A549 (cell line): ENCODE results near the gene AGPAT2. TPM values are rescaled to one million over a fixed set of nuclear protein-coding genes. Genes with fewer than 3 reads are reported as not detected.
"Not testable (repeated sequence)": the region's sequence is repeated elsewhere in the genome, so short reads cannot be mapped to it uniquely, and the experiment has no call there.

Experiments used
- ATAC-seq, 2 experiments: fragments of 200-7000 bp in 1 of 2; fragments of >200 bp in 1 of 2; cut with Nextera tagmentation in 1 of 2; cut with Tn5 transposase in 1 of 2; 3 replicates each; pipeline versions ENCODE4 v1.8.0 to v1.9.1; 2018 to 2020; ENCODE audit warnings: mild to moderate bottlenecking in 1 of 2, moderate library complexity in 1 of 2
- CTCF ChIA-PET: fragments of 300-600 bp; sonication (Branson Sonifier 250); formaldehyde crosslinking; extraction: SDS; loops from one replicate; lab custom pipeline; 2021; ENCODE audit warnings: antibody characterized with exemption, inconsistent platforms; lab: Yijun Ruan, JAX
- POLR2A ChIA-PET: fragments of 350-600 bp; formaldehyde crosslinking; extraction: SDS; loops from one replicate; lab custom pipeline; 2021; ENCODE audit warnings: antibody characterized with exemption, inconsistent platforms; lab: Yijun Ruan, JAX
- DNase-seq, 2 experiments: peaks; one replicate each; pipeline versions ENCODE4 v3.0.0 to v3.0.0-alpha.2; 2011 to 2016; ENCODE audit warnings: low read depth in 1 of 2, low spot score in 1 of 2
- FAIRE-seq: peaks from 2 replicates; lab custom pipeline; 2011; peaks lifted over from hg19 to GRCh38; lab: Jason Lieb, UNC
- H3K27ac ChIP-seq, 2 experiments: fragments of >200 bp; sonication (Bioruptor Twin); formaldehyde crosslinking; 3 replicates each; pipeline ENCODE4 v1.5.1; 2016 to 2017
- H3K4me1 ChIP-seq: fragments of >200 bp; sonication (Bioruptor Twin); formaldehyde crosslinking; 3 replicates; pipeline ENCODE4 v1.6.1; 2016
- H3K4me2 ChIP-seq: fragments of >200 bp; sonication (Bioruptor Twin); formaldehyde crosslinking; 3 replicates; pipeline ENCODE4 v1.6.1; 2016
- H3K4me3 ChIP-seq: fragments of >200 bp; sonication (Bioruptor Twin); formaldehyde crosslinking; 3 replicates; pipeline ENCODE4 v1.5.1; 2016
- H3K9me3 ChIP-seq: fragments of >200 bp; sonication (Bioruptor Twin); formaldehyde crosslinking; 3 replicates; pipeline ENCODE4 v1.6.1; 2016
- CBX2 ChIP-seq: fragments of 200-600 bp; sonication (generic); IDR thresholded peaks from 2 replicates; pipeline ENCODE4 v1.6.1; 2016; ENCODE audit warnings: low read depth, mild to moderate bottlenecking, borderline replicate concordance
- EHMT2 ChIP-seq: fragments of 200-600 bp; sonication (generic); IDR thresholded peaks from 2 replicates; pipeline ENCODE4 v1.6.1; 2016; ENCODE audit warnings: antibody characterized with exemption, low read depth, mild to moderate bottlenecking, moderate library complexity
- ELK1 ChIP-seq: fragments of 150-350 bp; IDR thresholded peaks from 2 replicates; pipeline ENCODE4 v1.6.1; 2014; ENCODE audit warnings: low read depth, mild to moderate bottlenecking, low read length
- FOSB ChIP-seq: fragments of 250-450 bp; sonication (Bioruptor Pico); IDR thresholded peaks from 2 replicates; pipeline ENCODE4 v1.5.0; 2020; ENCODE audit warnings: mild to moderate bottlenecking, moderate library complexity
- FOSL2 ChIP-seq, 2 experiments: fragments of 450-650 bp in 1 of 2; fragments of >200 bp in 1 of 2; sonication (Bioruptor Twin) in 1 of 2; formaldehyde crosslinking; IDR thresholded peaks; 2 replicates each; pipeline versions ENCODE4 v1.5.0 to v1.6.1; 2016 to 2020; ENCODE audit warnings: mild to moderate bottlenecking in 1 of 2, moderate library complexity in 1 of 2
- FOXS1 ChIP-seq: fragments of 250-450 bp; sonication (Bioruptor Pico); IDR thresholded peaks from 2 replicates; pipeline ENCODE4 v1.5.0; 2020; ENCODE audit warnings: mild to moderate bottlenecking, moderate library complexity
- GATA3 ChIP-seq: IDR thresholded peaks from 2 replicates; pipeline ENCODE4 v1.6.1; 2012; ENCODE audit warnings: borderline replicate concordance
- HEYL ChIP-seq: fragments of 250-450 bp; sonication (Bioruptor Pico); IDR thresholded peaks from 2 replicates; pipeline ENCODE4 v1.8.0; 2021; ENCODE audit warnings: mild to moderate bottlenecking, moderate library complexity
- HOXA7 ChIP-seq: fragments of 250-450 bp; sonication (Bioruptor Pico); IDR thresholded peaks from 2 replicates; pipeline ENCODE4 v1.5.0; 2020; ENCODE audit warnings: mild to moderate bottlenecking, moderate library complexity
- HOXB5 ChIP-seq: fragments of 250-450 bp; sonication (Bioruptor Pico); IDR thresholded peaks from 2 replicates; pipeline ENCODE4 v1.5.0; 2020; ENCODE audit warnings: mild to moderate bottlenecking, moderate library complexity
- JUNB ChIP-seq: fragments of >200 bp; sonication (Bioruptor Twin); formaldehyde crosslinking; IDR thresholded peaks from 2 replicates; pipeline ENCODE4 v1.6.1; 2016
- MAFK ChIP-seq: fragments of 450-650 bp; IDR thresholded peaks from 2 replicates; pipeline ENCODE4 v1.6.1; 2014; ENCODE audit not compliant: partially characterized antibody
- MAX ChIP-seq: IDR thresholded peaks from 2 replicates; pipeline ENCODE4 v1.6.1; 2012
- NFE2L2 ChIP-seq: fragments of 150-350 bp; conservative IDR thresholded peaks from 2 replicates; pipeline ENCODE4 v1.6.1; 2014; ENCODE audit warnings: low read length
- POLR2AphosphoS2 ChIP-seq: conservative IDR thresholded peaks from 2 replicates; pipeline ENCODE4 v1.6.1; 2012; ENCODE audit warnings: low read length, improper control_type of control experiment, inconsistent platforms
- RCOR1 ChIP-seq: fragments of 150-350 bp; IDR thresholded peaks from 2 replicates; pipeline ENCODE4 v1.6.1; 2014; ENCODE audit warnings: antibody characterized with exemption, low read length, low read depth
- RFX5 ChIP-seq: fragments of 450-650 bp; IDR thresholded peaks from 2 replicates; pipeline ENCODE4 v1.7.1; 2014; ENCODE audit warnings: antibody characterized with exemption, mild to moderate bottlenecking, moderate library complexity
- SREBF2 ChIP-seq: fragments of 450-650 bp; IDR thresholded peaks from 2 replicates; pipeline ENCODE4 v1.6.1; 2014; ENCODE audit warnings: mild to moderate bottlenecking, moderate library complexity
- TFCP2L1 ChIP-seq: fragments of 250-450 bp; sonication (Bioruptor Pico); IDR thresholded peaks from 2 replicates; pipeline ENCODE4 v1.5.0; 2021; ENCODE audit warnings: mild to moderate bottlenecking
- WGBS: methylation state at CpG from one replicate; pipeline ENCODE4 v1.1.6; 2017; ENCODE audit errors: missing lambda C conversion rate; 5-methylcytosine and 5-hydroxymethylcytosine counted together
- polyA plus RNA-seq, 4 experiments: library from polyadenylated mRNA; depleted of rRNA in 3 of 4; stranded (reverse); fragments of >200 nt; fragmentation: RNase III in 1 of 4; extraction: RNeasy Plus Mini Kit Qiagen cat#74134 plus additional on column Dnase treatment in 1 of 4; gene quantifications; 2 replicates in 3 of 4; 3 replicates in 1 of 4; pipeline ENCODE4 v1.2.3, GENCODE V29; 2011 to 2017
- TF ChIP-seq, protein P1 (sequence below): fragments of 450-650 bp; IDR thresholded peaks from 2 replicates; pipeline ENCODE4 v1.6.1; 2014; ENCODE audit warnings: antibody characterized with exemption
- TF ChIP-seq, protein P2 (sequence below): fragments of >200 bp; sonication (Bioruptor Twin); formaldehyde crosslinking; IDR thresholded peaks from 3 replicates; pipeline ENCODE4 v1.6.1; 2016

The AGPAT2 gene
- polyA plus RNA-seq, 2 of the 4 experiments (the other 2 are of a cell fraction) = 32.3 to 49.5 TPM

GRCh38 chr9:136707011-136707410 lies 19.8 kb upstream of the AGPAT2 start:
- 91% methylated on average over 7 of the region's 7 CpGs for WGBS
- H3K4me2 ChIP-seq = no peak overlapping the region
- CTCF ChIA-PET = interaction anchor here (0.8 to 5.3 kb wide), 5 partner anchors 8 to 36 kb away, joined by 3 to 54 read pairs (median 5); no protein-coding TSS in a partner anchor

DNA sequence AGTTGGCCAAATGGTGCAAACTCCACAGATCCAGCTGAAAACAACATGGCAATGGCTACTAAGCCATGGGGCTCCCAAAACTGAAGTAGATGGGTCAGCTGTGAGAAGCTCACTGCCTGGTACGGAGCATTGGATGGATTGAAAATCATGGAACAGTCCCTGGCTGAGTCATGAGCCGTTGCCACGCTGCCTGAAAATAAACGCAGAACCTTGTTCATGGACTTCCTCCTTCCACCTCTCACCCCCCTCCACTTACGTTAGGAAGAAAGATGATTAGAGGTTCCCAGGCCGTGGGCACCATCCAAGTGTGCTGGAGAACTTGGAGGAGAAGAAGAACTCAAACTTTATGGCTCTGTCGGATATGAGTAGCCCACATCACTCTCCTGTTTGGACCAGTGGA lies 18.3 kb upstream of the AGPAT2 start:
- ChIA-PET POLR2A (no interaction called here), CTCF (interaction anchor here (0.8 to 5.3 kb wide), 4 partner anchors 8 to 19 kb away, joined by 3 to 54 read pairs (median 3); no protein-coding TSS in a partner anchor)
- Histone ChIP-seq H3K4me2 (no peak overlapping the region), H3K4me1 (peaks cover 2% of the 10 kb centered on the region; the same call in 1 of the 3 replicates), H3K4me3 (no peak overlapping the region), H3K27ac (no peak overlapping the region), H3K9me3 (no peaks in the 10 kb centered on the region)
- FAIRE-seq (no peak), DNase-seq (no peak), ATAC-seq (peak in 1 of 2 experiments; percentile 41; a peak in 3 of 6 replicates)
- 63% methylated on average over 7 of the region's 7 CpGs for WGBS
- no peak for TF ChIP-seq RFX5
- TF ChIP-seq HEYL (CRISPR knock-in tag) = no peak
- no peak for TF ChIP-seq HOXB5
- no peak for TF ChIP-seq POLR2AphosphoS2
- TF ChIP-seq RCOR1 = no peak
- TF ChIP-seq FOSB (CRISPR knock-in tag) = no peak
- no peak for TF ChIP-seq CBX2
- no peak for TF ChIP-seq MAX
- no peak for TF ChIP-seq EHMT2
- no peak for TF ChIP-seq NFE2L2
- TF ChIP-seq, all 56 proteins: peak for 0

More at GRCh38 chr9:136707011-136707410, 19.8 kb upstream of the AGPAT2 start:
- H3K4me1 ChIP-seq = peaks cover 16% of the 10 kb centered on the region
- TF ChIP-seq FOXS1 (CRISPR knock-in tag) = no peak
- no peak for TF ChIP-seq HOXB5
- TF ChIP-seq HOXA7 (CRISPR knock-in tag) = no peak
- no peak for TF ChIP-seq JUNB
- no peak for TF ChIP-seq TFCP2L1 (CRISPR knock-in tag)
- TF ChIP-seq, all 56 proteins: peak for 0
- FAIRE-seq (no peak), ATAC-seq (no peak), DNase-seq (no peak)
- Histone ChIP-seq H3K4me3 (no peak overlapping the region), H3K9me3 (no peaks in the 10 kb centered on the region), H3K27ac (no peak overlapping the region)
- POLR2A ChIA-PET = no interaction called here

GRCh38 chr9:136704741-136705140 lies 17.5 kb upstream of the AGPAT2 start:
- H3K4me2 ChIP-seq, FAIRE-seq, DNase-seq, POLR2A ChIA-PET, H3K4me1 ChIP-seq, H3K4me3 ChIP-seq, ATAC-seq, H3K9me3 ChIP-seq, H3K27ac ChIP-seq: not testable (repeated sequence)
- CTCF ChIA-PET = interaction anchor here (1.0 to 5.3 kb wide), 3 partner anchors 8 to 19 kb away, joined by 3 to 54 read pairs (median 3); no protein-coding TSS in a partner anchor
- 86% methylated on average over 8 of the region's 8 CpGs for WGBS

DNA sequence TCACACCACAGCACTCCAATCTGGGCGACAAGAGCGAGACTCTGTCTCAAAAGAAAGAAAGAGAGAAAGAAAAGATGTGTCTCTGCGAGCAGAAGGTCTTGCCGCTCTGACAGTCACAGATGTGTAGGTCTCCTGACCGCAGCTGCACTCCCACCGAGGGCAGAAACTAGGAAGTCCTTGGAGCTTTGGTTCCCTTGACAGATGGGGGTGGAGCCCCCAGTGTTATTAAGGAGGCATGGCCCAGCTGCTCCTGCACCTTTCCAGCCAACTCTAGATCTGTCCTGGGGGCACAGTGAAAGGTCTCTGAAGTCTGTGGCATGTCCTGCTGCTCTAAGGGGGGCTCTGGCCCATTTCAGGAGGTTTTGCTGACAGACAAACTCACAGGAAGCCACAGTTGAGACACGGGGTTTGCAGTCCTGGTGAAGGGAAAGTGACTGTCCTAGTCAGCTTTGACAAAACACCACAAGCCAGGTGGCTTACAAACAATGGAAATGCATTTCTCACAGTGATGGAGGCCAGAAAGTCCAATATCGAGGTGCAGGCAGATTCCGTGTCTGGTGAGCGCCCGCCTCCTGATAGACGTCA lies 16.1 kb upstream of the AGPAT2 start:
- no peak overlapping the region for H3K27ac ChIP-seq
- CTCF ChIA-PET = interaction anchor here (0.9 to 1.6 kb wide), 4 partner anchors 9 to 215 kb away, joined by 3 to 6 read pairs (median 4); no protein-coding TSS in a partner anchor
- no peak for TF ChIP-seq CBX2
- TF ChIP-seq, protein P1, sequence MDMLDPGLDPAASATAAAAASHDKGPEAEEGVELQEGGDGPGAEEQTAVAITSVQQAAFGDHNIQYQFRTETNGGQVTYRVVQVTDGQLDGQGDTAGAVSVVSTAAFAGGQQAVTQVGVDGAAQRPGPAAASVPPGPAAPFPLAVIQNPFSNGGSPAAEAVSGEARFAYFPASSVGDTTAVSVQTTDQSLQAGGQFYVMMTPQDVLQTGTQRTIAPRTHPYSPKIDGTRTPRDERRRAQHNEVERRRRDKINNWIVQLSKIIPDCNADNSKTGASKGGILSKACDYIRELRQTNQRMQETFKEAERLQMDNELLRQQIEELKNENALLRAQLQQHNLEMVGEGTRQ = no peak
- no peak for TF ChIP-seq ELK1
- TF ChIP-seq GATA3 = no peak
- no peak for TF ChIP-seq MAFK
- no peak for TF ChIP-seq FOSL2 (IDR thresholded peaks at IDR 0.05)
- TF ChIP-seq FOSL2 (CRISPR knock-in tag; IDR thresholded peaks at IDR 0.05) = no peak
- TF ChIP-seq, protein P2, sequence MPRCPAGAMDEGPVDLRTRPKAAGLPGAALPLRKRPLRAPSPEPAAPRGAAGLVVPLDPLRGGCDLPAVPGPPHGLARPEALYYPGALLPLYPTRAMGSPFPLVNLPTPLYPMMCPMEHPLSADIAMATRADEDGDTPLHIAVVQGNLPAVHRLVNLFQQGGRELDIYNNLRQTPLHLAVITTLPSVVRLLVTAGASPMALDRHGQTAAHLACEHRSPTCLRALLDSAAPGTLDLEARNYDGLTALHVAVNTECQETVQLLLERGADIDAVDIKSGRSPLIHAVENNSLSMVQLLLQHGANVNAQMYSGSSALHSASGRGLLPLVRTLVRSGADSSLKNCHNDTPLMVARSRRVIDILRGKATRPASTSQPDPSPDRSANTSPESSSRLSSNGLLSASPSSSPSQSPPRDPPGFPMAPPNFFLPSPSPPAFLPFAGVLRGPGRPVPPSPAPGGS = no peak
- TF ChIP-seq RCOR1 = no peak
- TF ChIP-seq SREBF2 = no peak
- FAIRE-seq (no peak), ATAC-seq (no peak), DNase-seq (no peak)
- no peaks in the 10 kb centered on the region for H3K9me3 ChIP-seq
- POLR2A ChIA-PET = no interaction called here
- H3K4me1 ChIP-seq = peaks cover 4% of the 10 kb centered on the region
- WGBS = 83% methylated on average over 12 of the region's 12 CpGs
- no peak overlapping the region for H3K4me2 ChIP-seq
- H3K4me3 ChIP-seq = no peak overlapping the region
